ENCODE data around the gene MMP11.
A peak's percentile ranks its signal among the peaks of the same experiment; 100 is the strongest.

Gene MMP11

GRCh38 chr22:23762842-23763578 is 9.6 kb upstream of the MMP11 start, which contains the start of gene C22orf15:
Gene C22orf15 (plus strand): TSS chr22:23762990. CDS start chr22:23763307, 317 bp downstream.
- DNase-seq, result no peak

- peak; percentile 60 for DNase-seq
These were observed 9.1 kb upstream of the MMP11 start for GRCh38 chr22:23763579-23763945.

GRCh38 chr22:23763954-23764353 is 8.7 kb upstream of the MMP11 start:
- DNase-seq, result no peak

GRCh38 chr22:23764899-23765881 is 7.5 kb upstream of the MMP11 start:
- no peak for DNase-seq

- DNase-seq, result no peak
These were observed 5.4 kb upstream of the MMP11 start for GRCh38 chr22:23767303-23767672.

GRCh38 chr22:23767673-23768548 is 4.7 kb upstream of the MMP11 start, which contains the start of gene CHCHD10:
Gene CHCHD10 (minus strand): TSS chr22:23767972. CDS start chr22:23767874, 98 bp downstream.
- peak; percentile 79 for DNase-seq

- no peak for DNase-seq
These were observed 3.2 kb upstream of the MMP11 start for GRCh38 chr22:23769321-23769965.

- no peak for DNase-seq
These were observed 367 bp upstream of the MMP11 start for GRCh38 chr22:23772315-23772648.

GRCh38 chr22:23773483-23774113 is 949 bp downstream of the MMP11 start:
- no peak for DNase-seq

GRCh38 chr22:23774114-23774921 is 1.7 kb downstream of the MMP11 start:
- DNase-seq, result no peak

- DNase-seq, result no peak
These were observed 2.3 kb downstream of the MMP11 start for GRCh38 chr22:23774922-23775436.

- no peak for DNase-seq
These were observed 3.2 kb downstream of the MMP11 start for GRCh38 chr22:23775779-23776375.

- DNase-seq, result no peak
These were observed 5.3 kb downstream of the MMP11 start for GRCh38 chr22:23777776-23778576.

- DNase-seq, result no peak
These were observed 5.9 kb downstream of the MMP11 start for GRCh38 chr22:23778577-23778900.

- no peak for DNase-seq
These were observed 6.4 kb downstream of the MMP11 start for GRCh38 chr22:23779083-23779482.

- DNase-seq, result no peak
These were observed 7.1 kb downstream of the MMP11 start for GRCh38 chr22:23779731-23780130.

- DNase-seq, result no peak
These were observed 7.6 kb downstream of the MMP11 start for GRCh38 chr22:23780146-23780748.

- DNase-seq, result no peak
These were observed 8.4 kb downstream of the MMP11 start for GRCh38 chr22:23781065-23781464.

GRCh38 chr22:23781511-23782183 is 9.0 kb downstream of the MMP11 start:
- no peak for DNase-seq

Measured in stimulated activated CD4-positive, alpha-beta T cell treated with anti-CD3 and anti-CD28 coated beads, Interleukin-4, amount 100 ng/mL, for 24 hours (primary cell).